ENCODE results near the gene COL4A6. TPM values are rescaled to one million over a fixed set of nuclear protein-coding genes. Genes with fewer than 3 reads are reported as not detected.

Gene COL4A6
- total RNA-seq, 1 donor from 2014 or later: 10.3 TPM

DNA sequence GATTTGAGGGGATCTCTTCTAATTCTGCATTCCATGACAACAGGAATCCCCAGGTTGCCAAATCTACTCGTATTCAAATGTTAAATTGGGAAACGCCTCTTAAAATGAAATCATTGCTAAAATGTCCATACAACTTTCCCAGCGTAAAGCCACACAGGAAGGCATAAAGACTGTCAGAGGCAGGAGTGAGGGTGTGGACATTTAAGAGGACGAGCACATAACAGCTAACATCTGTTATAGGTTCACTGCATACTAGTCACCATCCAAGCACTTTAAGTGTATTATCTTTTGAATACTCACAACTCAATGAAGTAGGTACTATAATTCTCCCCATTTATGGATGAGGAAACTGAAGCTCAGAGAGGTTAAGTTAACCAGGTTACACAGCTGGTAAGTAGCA is 311.1 kb downstream of the COL4A6 start:
- H3K27me3 ChIP-seq: no peaks in the 10 kb centered on the region
- no peaks in the 10 kb centered on the region for H3K4me1 ChIP-seq
- H3K9me3 ChIP-seq: no peaks in the 10 kb centered on the region
- no peak for DNase-seq (ENCODE audit: extremely low spot score in 2 of 2)
- H3K36me3 ChIP-seq: no peaks in the 10 kb centered on the region
- H3K4me3 ChIP-seq: no peak overlapping the region
- no peak overlapping the region for H3K27ac ChIP-seq
- intact Hi-C loops (cut with DNase I): no loop called here
- TF ChIP-seq POLR2A (IDR thresholded peaks at IDR 0.05) (no peak), POLR2AphosphoS5 (IDR thresholded peaks at IDR 0.05; ENCODE audit: insufficient read depth in 1 of 2, low read depth in 1 of 2) (no peak)
- TF ChIP-seq, protein P1, sequence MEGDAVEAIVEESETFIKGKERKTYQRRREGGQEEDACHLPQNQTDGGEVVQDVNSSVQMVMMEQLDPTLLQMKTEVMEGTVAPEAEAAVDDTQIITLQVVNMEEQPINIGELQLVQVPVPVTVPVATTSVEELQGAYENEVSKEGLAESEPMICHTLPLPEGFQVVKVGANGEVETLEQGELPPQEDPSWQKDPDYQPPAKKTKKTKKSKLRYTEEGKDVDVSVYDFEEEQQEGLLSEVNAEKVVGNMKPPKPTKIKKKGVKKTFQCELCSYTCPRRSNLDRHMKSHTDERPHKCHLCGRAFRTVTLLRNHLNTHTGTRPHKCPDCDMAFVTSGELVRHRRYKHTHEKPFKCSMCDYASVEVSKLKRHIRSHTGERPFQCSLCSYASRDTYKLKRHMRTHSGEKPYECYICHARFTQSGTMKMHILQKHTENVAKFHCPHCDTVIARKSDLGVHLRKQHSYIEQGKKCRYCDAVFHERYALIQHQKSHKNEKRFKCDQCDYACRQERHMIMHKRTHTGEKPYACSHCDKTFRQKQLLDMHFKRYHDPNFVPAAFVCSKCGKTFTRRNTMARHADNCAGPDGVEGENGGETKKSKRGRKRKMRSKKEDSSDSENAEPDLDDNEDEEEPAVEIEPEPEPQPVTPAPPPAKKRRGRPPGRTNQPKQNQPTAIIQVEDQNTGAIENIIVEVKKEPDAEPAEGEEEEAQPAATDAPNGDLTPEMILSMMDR (IDR thresholded peaks at IDR 0.05): no peak

DNA sequence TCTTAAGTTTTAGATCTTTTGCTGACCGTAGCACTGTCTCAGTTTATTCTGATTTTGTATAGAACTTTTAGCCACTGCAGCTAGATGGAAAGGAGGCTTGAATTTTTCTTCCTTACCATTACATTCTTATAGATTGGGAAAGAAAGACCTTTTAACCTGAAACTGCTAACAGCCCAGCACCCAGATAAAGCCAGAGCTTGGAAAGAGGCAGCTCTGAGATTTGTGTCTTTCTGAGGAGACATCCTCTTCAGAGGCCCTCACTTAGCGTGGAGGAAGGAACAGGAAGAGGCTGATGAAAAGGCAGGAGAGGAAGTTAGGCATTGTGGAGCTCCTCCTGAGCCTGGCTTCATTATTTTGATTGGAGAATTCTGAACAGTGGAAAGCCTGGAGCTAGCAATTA is 311.6 kb downstream of the COL4A6 start:
- Histone ChIP-seq H3K27ac (no peak overlapping the region), H3K9me3 (no peaks in the 10 kb centered on the region), H3K27me3 (no peaks in the 10 kb centered on the region), H3K4me3 (no peak overlapping the region), H3K4me1 (no peaks in the 10 kb centered on the region), H3K36me3 (no peaks in the 10 kb centered on the region)
- DNase-seq (ENCODE audit: extremely low spot score in 2 of 2): no peak
- TF ChIP-seq POLR2AphosphoS5 (IDR thresholded peaks at IDR 0.05; ENCODE audit: insufficient read depth in 1 of 2, low read depth in 1 of 2): no peak
- TF ChIP-seq, protein P1 (IDR thresholded peaks at IDR 0.05): no peak
- no peak for TF ChIP-seq POLR2A (IDR thresholded peaks at IDR 0.05)
- intact Hi-C loops (cut with DNase I): no loop called here

DNA sequence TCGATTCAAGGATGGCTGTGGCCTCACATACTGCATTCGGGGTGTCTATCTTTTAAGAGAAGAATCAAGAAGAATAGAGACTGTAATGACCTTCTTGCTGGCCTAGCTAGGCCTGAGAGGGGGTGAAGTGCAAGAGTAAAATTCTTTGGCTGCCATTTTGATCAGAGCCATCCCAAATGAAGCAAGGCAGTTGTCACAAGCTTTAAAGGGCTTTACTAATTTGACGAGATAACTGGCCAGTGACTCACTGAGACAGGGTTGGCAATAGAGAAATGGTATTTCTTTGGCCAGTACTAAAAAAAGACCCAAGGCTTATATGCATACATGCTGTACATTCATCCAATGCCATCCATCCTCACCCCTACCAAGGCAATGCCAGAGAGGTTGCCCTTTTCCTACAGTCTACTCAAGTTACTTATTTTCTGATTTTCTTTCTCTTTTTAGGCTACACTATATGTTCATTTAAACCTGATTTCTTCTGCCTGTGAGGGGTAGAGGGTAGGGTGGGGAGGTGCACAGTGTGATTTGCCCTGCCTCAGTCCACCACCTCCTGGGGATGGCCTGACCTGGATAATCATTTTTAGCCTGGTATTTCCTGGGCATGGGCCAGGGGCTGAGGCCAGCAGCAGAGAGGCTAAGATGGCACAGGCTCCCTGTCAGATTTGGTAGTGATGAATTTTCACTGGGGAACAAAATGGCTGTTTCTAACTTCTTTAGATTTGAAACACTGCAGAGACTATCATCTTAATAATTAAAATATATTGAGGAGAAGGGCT is 314.4 kb downstream of the COL4A6 start:
- Histone ChIP-seq H3K36me3 (no peaks in the 10 kb centered on the region), H3K9me3 (no peaks in the 10 kb centered on the region), H3K4me1 (no peaks in the 10 kb centered on the region), H3K27me3 (no peaks in the 10 kb centered on the region), H3K4me3 (no peak overlapping the region), H3K27ac (no peak overlapping the region)
- intact Hi-C loops (cut with DNase I): loop anchor here (2.0 kb wide), 1 partner anchor 45 kb away; no protein-coding TSS in a partner anchor
- TF ChIP-seq, protein P1 (IDR thresholded peaks at IDR 0.05): no peak
- TF ChIP-seq POLR2AphosphoS5 (IDR thresholded peaks at IDR 0.05; ENCODE audit: insufficient read depth in 1 of 2, low read depth in 1 of 2) (no peak), POLR2A (IDR thresholded peaks at IDR 0.05) (no peak)
- no peak for DNase-seq (ENCODE audit: extremely low spot score in 2 of 2)

DNA sequence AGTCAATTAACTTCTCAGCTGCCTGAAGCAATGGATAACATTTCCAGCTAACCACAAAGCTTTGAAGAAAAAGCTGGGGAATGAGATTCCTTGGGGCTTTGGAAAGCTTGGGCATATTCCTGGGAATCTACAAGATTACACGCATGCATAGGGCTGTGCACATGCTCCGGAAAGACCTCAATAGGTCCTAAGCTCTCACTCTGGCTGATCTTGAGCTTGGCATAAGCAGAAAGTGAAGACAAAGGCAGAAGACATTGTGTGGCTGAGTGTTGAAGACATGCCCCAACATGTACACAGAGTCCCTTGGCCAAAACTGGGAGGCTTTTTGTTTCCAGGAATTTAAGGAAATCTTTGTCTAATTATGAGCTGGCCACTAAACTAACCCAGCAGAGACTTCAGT is 315.5 kb downstream of the COL4A6 start:
- no peaks in the 10 kb centered on the region for H3K36me3 ChIP-seq
- H3K27me3 ChIP-seq: no peaks in the 10 kb centered on the region
- intact Hi-C loops (cut with DNase I): loop anchor here (2.0 kb wide), 1 partner anchor 46 kb away; no protein-coding TSS in a partner anchor
- no peaks in the 10 kb centered on the region for H3K4me1 ChIP-seq
- no peak overlapping the region for H3K4me3 ChIP-seq
- H3K9me3 ChIP-seq: no peaks in the 10 kb centered on the region
- no peak overlapping the region for H3K27ac ChIP-seq
- no peak for DNase-seq (ENCODE audit: extremely low spot score in 2 of 2)
- TF ChIP-seq POLR2AphosphoS5 (IDR thresholded peaks at IDR 0.05; ENCODE audit: insufficient read depth in 1 of 2, low read depth in 1 of 2) (no peak), POLR2A (IDR thresholded peaks at IDR 0.05) (no peak)
- TF ChIP-seq, protein P1 (IDR thresholded peaks at IDR 0.05): no peak

DNA sequence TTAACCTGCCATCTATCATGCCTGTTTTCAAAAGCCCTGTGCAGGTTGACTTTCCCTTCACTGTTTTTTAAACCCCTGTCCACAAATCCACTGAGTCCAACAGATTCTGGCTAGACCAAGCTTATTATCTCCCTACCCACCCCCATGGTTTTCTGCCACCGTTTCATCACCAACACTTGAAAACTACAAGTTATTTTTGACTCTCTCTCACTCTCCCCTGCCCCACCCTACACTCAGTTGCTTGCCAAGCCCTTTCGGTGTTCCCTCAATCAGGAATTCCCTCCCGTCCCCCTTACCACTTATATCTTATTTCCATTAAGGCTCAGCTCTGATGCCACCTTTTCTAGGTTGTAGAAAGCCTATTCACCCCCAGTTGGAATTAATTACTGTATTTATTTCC is 316.9 kb downstream of the COL4A6 start:
- TF ChIP-seq, protein P1 (IDR thresholded peaks at IDR 0.05): no peak
- TF ChIP-seq POLR2A (IDR thresholded peaks at IDR 0.05) (no peak), POLR2AphosphoS5 (IDR thresholded peaks at IDR 0.05; ENCODE audit: insufficient read depth in 1 of 2, low read depth in 1 of 2) (no peak)
- Histone ChIP-seq H3K27me3 (no peaks in the 10 kb centered on the region), H3K9me3 (no peaks in the 10 kb centered on the region), H3K4me1 (no peaks in the 10 kb centered on the region), H3K36me3 (no peaks in the 10 kb centered on the region), H3K4me3 (no peak overlapping the region), H3K27ac (no peak overlapping the region)
- no peak for DNase-seq (ENCODE audit: extremely low spot score in 2 of 2)
- intact Hi-C loops (cut with DNase I): no loop called here

Data from vagina (tissue), 2 donors.